Activated CD4-positive, alpha-beta T cell treated with anti-CD3 and anti-CD28 coated beads for 1 hour (primary cell): ENCODE measurements around the gene ASAP3.
"Not testable (repeated sequence)": the region's sequence is repeated elsewhere in the genome, so short reads cannot be mapped to it uniquely, and the experiment has no call there.

Source experiments
- DNase-seq: peaks from one replicate; pipeline ENCODE4 v3.0.0-alpha.2; 2020

The ASAP3 gene

DNA sequence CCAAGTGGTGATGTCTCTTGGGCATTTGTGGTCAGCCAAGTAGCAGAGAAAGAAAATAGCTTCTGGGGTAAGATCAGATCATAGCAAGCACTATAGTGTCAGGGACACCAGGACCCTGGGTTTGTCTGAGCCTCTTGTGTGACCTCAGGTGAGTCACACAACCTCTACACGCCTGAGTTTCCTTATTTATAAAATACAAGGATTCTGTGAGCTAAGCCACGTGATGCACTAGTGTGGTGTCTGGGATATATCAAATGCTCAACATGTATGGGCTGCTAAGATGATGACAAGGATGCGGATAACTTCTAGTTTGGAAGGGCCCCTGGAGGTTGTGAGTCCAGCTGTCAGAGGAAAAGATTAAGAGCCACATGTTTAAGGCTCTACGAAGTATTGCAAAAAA lies 89.8 kb downstream of the ASAP3 start:
- DNase-seq: no peak

DNA sequence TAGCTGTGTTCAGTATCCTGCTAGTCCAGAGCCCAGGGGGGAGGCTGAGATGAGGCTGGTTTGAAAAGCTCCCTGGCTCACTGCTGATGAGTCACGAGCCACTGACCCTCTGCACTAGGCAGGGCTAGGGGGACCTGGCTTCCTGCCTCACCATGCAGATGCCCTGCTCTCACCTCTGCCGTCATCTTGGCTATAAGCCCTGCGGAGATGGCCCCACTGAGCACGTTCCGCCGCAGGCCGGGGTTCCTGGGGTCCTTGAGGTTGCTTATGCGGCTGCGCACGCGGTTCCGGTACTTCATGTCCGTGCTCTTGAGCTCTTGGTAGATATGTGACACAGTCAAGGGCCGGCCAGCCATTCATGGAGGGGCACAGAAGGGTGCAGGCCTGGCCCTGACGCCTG lies 90.3 kb downstream of the ASAP3 start:
- DNase-seq: no peak

DNA sequence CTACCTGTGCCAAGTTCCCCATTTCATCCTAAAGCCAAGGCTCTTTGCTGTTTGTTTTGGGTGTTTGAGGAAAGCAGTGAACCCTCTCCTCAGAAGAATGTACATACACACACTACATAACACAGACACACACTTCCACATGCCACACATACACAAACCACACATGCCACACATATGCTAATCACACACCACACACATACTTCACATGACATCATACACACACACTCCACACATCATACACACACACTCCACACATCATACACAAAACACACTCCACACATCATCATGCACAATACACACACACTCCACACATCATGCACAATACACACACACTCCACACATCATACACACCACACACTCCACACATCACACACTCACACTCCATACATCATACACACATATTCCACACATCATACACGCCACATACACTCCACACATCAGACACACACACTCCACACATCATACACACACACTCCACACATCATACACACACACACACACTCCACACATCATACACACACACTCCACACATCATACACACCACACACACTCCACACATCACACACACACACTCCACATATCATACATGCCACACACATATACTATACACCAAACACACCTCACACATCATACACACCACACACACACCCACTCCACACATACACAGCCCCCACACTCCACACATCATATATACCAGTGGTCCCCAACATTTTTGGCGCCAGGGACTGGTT lies 91.7 kb downstream of the ASAP3 start:
- DNase-seq: no peak

DNA sequence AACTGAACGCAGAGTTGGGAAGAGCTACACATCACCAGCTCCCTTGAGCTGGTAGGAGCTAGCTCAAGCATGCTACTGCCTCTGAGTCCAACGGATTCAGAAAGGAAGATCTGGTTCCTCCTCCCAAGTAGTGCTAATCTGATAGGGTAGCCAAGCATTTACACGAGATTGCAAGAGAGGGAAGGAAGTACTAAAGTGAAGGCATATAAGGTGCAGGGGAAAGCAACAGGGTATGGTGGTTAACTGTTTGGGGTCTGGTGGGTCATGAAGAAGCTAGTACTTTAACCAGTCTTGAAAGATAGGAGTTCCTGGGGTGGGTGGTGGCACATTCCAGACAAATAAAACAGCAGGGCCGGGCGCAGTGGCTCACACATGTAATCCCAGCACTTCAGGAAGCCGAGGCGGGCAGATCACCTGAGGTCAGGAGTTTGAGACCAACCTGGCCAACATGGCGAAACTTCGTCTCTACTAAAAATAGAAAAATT lies 94.1 kb downstream of the ASAP3 start:
- DNase-seq: no peak

DNA sequence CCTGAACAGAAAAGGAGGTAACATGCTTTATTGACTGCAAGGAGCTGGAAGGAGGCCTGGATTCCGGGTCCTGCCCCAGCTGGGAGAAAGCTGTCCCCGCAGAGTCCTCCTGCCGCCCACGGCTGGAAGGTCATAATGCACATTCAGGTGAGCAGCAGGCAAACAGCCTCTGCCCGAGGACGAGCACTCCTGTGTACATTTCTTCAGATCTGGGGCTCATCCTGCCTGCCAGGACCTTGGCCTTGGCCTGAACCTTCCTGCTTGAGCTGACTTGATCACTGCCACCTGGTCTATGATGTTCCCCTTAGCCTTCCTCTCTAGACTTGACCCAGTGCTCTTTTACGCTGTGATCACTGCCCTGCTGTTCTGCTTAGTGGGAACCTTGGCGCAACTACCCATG lies 96.5 kb downstream of the ASAP3 start:
- DNase-seq: no peak

DNA sequence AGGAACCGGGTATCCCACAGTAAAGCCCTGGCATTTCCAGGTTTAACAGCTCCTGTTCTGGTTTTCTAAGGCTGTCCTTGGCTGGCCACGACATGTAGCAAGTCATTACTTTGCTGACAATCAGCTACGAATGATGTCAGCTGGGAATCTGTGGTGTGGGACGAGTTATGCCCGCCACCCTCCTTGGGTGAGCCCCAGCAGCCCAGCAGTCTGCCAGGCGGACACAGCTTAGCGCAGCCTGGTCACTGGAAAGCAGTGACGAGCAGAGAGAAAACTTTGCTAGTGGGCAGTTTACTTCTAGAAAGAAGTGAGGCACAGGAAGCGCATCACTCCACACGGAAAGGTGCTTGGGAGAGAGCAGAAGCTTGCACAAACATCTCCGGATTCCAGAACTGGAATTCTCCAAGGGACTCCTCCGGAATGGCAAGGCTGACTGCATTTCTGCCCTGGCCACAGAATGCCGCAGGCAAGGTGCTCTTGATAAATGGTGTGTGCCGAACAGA lies 98.8 kb downstream of the ASAP3 start:
- no peak for DNase-seq

DNA sequence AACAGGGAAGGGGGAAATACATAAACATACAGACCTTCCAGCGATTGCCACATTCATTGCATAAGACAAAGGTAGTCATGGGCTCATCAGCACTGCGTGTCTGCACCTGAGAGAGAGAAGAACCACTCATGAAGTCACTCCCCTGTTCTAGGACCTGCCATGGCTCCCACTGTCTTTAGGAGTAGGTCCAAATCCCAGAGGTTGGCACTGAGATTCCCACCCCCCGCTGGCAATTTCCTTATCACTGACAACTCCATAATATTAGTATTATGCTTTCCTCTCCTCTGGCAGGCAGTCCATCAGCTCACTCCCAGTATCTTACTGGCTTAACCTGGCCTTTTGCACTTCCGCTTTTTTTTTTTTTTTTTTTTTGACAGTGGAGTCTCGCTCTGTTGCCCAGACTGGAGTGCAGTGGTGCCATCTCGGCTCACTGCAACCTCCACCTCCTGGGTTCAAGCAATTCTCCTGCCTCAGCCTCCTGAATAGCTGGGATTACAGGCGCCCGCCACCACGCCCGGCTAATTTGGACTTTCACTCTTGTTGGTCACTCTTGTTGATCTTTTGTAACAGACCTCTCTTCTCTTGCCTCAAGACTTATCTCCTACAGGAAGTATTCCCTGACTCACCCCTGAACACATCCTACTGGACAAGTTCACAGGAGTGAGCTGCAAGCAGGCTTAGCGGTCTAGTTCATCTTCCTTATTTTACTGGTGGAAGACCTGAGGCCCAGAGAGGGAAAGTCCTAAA lies 99.5 kb downstream of the ASAP3 start:
- no peak for DNase-seq

DNA sequence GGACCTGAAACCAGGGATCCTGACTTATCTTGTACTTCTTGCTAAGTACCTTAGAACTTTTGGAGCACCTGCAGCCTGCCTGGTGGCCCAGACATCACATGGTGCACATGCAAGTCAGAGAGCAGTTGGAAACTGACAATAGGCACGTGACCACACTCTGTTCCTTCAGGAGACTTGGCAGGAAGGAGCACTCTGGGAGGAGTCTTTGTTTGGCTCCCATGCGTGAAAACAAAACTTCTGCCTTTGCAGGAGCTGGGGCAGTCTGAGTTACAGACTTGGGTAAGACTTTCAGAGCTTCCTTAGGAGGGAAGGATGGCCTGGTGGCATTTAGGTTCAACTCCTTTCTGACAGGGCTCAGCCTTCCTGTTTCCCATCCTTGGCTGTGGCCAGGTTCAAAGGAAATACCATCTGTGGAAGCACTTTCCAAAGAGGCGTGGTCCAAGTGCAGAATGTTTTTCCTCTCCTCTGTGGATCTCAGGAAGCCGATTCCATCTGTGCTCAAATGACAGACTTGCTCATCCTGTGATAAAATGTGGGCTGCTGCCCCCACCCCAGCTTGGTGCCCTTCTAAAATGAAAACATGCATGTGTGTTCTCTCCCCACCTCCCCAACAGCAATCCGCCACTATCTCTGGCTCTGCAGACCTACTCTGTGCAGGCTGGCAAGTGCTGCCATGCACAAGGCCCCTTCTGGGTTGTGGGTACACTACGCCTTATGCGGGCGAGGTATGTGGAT lies 100.2 kb downstream of the ASAP3 start:
- DNase-seq: no peak

DNA sequence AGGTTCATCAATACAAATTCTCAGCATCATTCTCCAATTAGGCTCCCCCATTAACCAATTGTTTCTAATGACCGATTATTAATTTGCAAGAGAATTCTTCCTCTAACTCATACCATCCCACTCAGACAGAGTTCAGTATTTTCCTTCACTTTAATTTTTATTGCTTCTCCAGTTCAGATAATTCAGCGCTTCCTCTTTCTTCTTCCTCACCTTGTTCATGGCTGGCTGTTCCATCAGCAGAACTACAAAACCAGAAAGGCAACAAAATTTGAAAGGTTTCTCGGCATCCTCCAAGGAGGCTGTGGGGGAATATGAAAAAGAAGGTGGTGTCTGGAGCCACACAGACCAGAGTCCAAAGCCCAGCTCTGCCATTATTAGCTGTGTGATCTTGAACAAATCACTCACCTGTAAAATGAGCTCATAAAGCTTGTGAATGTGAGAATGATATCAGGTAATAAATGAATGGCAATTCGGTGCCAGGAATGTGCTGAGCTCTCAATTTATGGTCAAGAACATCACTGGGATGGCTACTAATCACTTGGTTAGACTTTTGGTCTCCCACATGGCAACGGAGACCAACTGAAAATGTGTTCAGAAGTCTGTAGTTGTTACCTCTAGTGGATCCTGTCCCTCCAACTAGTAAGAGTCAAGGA lies 102.6 kb downstream of the ASAP3 start:
- DNase-seq: no peak

DNA sequence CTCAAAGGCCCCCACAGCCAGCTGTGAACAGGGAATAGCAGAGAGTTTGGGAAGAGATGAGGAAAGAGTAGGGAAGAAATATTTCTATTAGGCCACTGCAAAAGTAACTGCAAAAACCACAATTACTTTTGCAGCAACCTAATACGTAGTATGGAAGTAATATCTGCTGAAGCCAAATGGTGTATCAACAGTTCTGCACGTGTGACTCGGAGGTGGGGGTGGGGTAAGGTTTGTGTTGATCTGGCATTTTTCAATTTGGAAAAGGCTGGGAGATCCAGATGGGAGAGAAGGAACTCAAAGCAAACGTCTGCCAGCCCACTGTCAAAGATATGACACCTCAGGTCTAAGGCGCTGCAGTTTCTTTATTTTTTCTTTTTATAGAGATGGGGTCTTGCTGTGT lies 103.3 kb downstream of the ASAP3 start:
- no peak for DNase-seq

DNA sequence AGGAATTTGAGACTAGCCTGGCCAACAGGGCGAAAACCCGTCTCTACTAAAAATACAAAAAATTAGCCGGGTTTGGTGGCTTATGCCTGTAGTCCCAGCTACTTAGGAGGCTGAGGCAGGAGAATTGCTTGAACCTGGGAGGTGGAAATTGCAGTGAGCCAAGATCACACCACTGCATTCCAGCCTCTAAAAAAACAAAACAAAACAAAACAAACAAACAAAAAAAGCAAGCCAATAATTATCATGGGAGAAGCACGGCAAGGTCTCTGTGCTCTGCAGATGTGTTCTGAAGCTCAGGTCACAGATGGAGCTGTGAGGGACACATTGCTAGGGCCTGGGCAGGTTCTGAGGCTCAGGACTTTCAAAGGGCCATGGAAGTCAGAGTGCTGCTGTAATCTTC lies 103.7 kb downstream of the ASAP3 start:
- DNase-seq: not testable (repeated sequence)
